Lower leg skin (tissue), 4 donors: ENCODE measurements around the gene ZNF782. TPM values are rescaled to one million over a fixed set of nuclear protein-coding genes. Genes with fewer than 3 reads are reported as not detected.

Source experiments
- DNase-seq, 2 donors: peaks; one replicate each; pipeline ENCODE4 v3.0.0-alpha.2; 2019; ENCODE audit warnings: low spot score in 2 of 2
- H3K4me3 ChIP-seq: fragments of 200-600 bp; sonication (generic); 2 replicates; pipeline ENCODE4 v1.5.1; 2017; ENCODE audit warnings: mild to moderate bottlenecking, low read depth; ENCODE audit not compliant: poor library complexity, severe bottlenecking
- POLR2A ChIP-seq, 2 donors: fragments of 450-650 bp; IDR thresholded peaks; one replicate each; pipeline ENCODE4 v1.6.1; 2016 to 2017; ENCODE audit warnings: antibody characterized with exemption in 2 of 2, mild to moderate bottlenecking in 1 of 2, moderate library complexity in 1 of 2
- WGBS, 2 donors: methylation state at CpG; one replicate each; pipeline ENCODE4 v1.1.5; 2018; 5-methylcytosine and 5-hydroxymethylcytosine counted together
- intact Hi-C: fragments of 100-400 bp; cut with DNase I; formaldehyde crosslinking; loops from one replicate; pipeline ENCODE4 v1.15.0; 2023; ENCODE audit warnings: low total_unique reads
- total RNA-seq, 4 donors: library from RNA; depleted of rRNA; stranded (reverse); fragments of >200 nt; gene quantifications; one replicate each; pipeline ENCODE4 v1.1.0, GENCODE V29; 2016
- TF ChIP-seq, protein P1 (sequence below), 3 donors: fragments of 450-650 bp; IDR thresholded peaks; one replicate each; pipeline ENCODE4 v1.5.1; 2016; ENCODE audit warnings: antibody characterized with exemption in 3 of 3, mild to moderate bottlenecking in 3 of 3, moderate library complexity in 2 of 3

ZNF782 gene
- total RNA-seq, 4 donors from 2014 or later, result 5.0 to 13.4 (median 7.9) TPM

DNA sequence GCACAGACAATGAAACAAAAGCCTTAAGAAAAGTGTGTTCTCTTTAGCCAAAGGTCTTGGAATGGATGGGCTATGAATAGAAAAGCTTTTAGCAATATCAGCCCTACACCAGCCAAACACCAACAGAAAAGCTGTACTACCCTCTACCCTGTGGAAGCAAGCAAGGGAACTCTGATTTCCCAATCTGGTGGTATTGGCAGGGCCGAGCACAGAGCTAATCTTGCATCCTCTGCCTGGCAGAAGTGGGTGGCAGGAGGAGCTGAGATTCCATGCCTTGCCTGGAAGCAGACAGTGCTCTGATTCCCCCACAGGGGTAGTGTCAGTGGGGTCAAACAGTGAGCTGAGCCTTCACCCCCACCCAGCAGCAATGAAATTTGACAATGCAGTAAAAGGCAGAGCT lies 29.6 kb upstream of the ZNF782 start:
- TF ChIP-seq, protein P1, sequence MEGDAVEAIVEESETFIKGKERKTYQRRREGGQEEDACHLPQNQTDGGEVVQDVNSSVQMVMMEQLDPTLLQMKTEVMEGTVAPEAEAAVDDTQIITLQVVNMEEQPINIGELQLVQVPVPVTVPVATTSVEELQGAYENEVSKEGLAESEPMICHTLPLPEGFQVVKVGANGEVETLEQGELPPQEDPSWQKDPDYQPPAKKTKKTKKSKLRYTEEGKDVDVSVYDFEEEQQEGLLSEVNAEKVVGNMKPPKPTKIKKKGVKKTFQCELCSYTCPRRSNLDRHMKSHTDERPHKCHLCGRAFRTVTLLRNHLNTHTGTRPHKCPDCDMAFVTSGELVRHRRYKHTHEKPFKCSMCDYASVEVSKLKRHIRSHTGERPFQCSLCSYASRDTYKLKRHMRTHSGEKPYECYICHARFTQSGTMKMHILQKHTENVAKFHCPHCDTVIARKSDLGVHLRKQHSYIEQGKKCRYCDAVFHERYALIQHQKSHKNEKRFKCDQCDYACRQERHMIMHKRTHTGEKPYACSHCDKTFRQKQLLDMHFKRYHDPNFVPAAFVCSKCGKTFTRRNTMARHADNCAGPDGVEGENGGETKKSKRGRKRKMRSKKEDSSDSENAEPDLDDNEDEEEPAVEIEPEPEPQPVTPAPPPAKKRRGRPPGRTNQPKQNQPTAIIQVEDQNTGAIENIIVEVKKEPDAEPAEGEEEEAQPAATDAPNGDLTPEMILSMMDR (IDR thresholded peaks at IDR 0.05), result no peak
- no peak for TF ChIP-seq POLR2A (IDR thresholded peaks at IDR 0.05)
- 38% methylated on average over 1 of the region's 1 CpG for WGBS, 2 donors
- H3K4me3 ChIP-seq, result no peak overlapping the region
- no peak for DNase-seq
- intact Hi-C loops, result no loop called here

DNA sequence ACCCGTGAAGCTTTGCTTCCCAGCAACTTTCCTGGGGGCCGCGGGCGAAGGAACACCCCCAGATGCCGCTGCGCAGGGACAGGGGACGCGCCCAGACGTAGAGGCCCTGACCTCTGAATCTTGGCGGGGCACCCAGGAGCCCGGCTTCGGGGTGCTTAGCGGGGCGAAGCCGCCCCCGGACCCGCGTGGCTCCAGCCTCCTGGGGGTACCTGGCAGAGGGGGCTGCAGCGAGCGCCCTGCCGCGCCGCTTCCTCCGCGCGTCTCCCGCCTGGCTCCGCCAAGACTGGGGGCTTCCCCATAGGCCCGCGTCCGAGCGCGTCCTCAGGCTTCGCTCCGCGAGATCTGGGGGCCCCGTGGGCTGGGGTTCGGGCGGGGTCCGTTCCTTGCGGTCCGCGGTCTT lies 23.0 kb upstream of the ZNF782 start:
- DNase-seq, result no peak
- 13% methylated on average over 17 to 41 of the region's 43 CpGs for WGBS, 2 donors
- H3K4me3 ChIP-seq, result no peak overlapping the region
- intact Hi-C loops, result no loop called here
- no peak for TF ChIP-seq POLR2A (IDR thresholded peaks at IDR 0.05)
- TF ChIP-seq, protein P1 (IDR thresholded peaks at IDR 0.05), result no peak

DNA sequence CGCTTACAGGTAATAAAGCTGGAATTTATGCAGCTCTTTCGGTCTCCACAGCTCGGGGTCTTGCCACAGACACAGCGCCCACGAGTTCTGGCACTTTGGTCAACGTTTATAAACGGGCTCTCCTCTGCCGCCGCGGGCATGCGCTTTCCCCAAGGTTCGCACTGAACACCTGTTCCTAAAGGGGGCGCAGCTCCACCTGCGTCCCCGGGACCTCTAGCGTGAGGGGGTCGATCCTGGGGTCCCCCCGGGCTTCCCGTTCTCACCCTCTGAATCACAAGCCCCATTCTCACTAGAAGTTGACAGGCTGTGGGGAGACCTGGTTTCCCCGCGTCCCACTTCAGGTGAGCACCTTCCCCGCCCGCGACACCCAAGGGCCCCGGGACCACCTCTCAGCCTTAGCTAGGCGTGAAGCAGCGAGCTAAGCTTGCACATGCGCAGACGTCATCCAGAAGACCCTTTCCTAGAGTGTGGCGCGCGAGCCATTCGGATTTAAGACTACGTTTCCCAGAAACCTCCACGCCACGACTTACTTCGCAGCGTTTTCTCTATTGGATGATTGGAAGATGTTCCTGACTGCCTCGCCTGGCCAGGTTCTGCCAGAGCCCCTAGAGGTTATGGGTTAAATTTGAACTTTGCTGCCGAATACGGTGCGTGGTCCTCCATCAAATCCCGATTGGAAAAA lies 21.3 kb upstream of the ZNF782 start:
- TF ChIP-seq POLR2A (IDR thresholded peaks at IDR 0.05), result no peak
- TF ChIP-seq, protein P1 (IDR thresholded peaks at IDR 0.05), result no peak
- no peak for DNase-seq
- WGBS, 2 donors, result 1 to 2% methylated on average over 43 of the region's 43 CpGs
- H3K4me3 ChIP-seq, result peak overlapping the region; percentile 19
- intact Hi-C loops, result no loop called here

DNA sequence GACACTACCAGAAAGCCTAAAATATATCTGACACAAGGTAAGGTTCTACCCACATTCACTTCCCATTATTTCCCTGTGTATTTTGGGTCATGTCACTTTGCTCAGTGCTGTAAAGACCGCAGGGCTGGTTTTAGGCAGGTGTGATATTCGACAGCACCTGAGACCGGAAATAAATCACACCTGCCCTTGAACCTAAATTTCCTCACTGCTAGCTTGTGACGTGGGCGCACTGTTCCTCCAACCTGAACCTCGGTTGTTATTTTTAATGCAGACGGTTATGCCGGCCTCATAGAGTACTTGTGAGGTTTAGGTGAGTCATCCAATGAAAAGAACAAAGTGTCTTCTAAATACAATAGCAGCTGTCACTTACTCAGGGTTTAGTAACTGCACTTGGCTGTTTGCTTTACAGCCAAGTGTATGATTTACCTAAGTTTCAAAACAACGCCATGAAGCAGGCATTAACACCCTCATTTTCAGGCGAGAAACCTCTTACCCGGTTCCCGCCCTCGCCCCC lies 20.7 kb upstream of the ZNF782 start:
- TF ChIP-seq, protein P1 (IDR thresholded peaks at IDR 0.05), result no peak
- no peak for TF ChIP-seq POLR2A (IDR thresholded peaks at IDR 0.05)
- WGBS, 2 donors, result 25 to 27% methylated on average over 13 of the region's 13 CpGs
- H3K4me3 ChIP-seq, result no peak overlapping the region
- intact Hi-C loops, result no loop called here
- no peak for DNase-seq

DNA sequence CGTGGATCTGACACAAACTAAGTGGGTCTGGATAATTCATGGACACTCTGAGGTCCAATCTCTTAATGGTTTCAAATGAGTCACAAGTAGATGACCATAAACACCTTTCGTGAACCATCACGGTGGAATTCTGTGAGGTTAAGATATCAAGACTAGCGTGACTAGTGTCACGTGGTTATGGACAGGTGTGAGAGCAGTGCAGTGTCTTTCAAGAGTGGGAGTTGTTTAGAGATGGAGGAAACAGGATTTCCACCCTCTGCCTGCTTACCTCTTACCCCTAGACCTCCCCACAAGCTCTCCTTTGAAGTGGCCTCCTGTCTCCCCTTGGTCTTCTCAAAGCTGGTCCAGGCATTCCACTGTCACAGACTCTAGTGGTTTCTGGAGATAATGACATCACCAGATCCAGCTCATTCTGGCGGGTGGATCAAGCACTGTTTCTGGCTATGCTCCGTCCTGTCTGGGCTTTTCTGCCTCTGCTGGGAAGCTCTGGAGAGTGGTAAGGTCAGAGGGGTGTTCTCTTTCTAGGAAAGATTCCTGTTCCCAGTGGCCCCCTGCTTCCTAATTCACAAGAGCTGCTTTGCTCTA lies 20.0 kb upstream of the ZNF782 start:
- no peak overlapping the region for H3K4me3 ChIP-seq
- 82 to 86% methylated on average over 7 of the region's 7 CpGs for WGBS, 2 donors
- intact Hi-C loops, result no loop called here
- TF ChIP-seq, protein P1 (IDR thresholded peaks at IDR 0.05), result no peak
- TF ChIP-seq POLR2A (IDR thresholded peaks at IDR 0.05), result no peak
- no peak for DNase-seq
